Muscle of leg (tissue), 11 donors: ENCODE data around the gene CSTPP1. TPM values are rescaled to one million over a fixed set of nuclear protein-coding genes. Genes with fewer than 3 reads are reported as not detected.

Experiments used
- DNase-seq: peaks from one replicate; pipeline ENCODE4 v3.0.0; 2013
- H3K27ac ChIP-seq: one replicate; pipeline ENCODE4 v1.5.1; 2013; ENCODE audit warnings: mild to moderate bottlenecking, low read length, control low read depth
- H3K27me3 ChIP-seq: one replicate; pipeline ENCODE4 v1.6.1; 2013; ENCODE audit warnings: low read length; ENCODE audit not compliant: control insufficient read depth, insufficient read depth
- H3K36me3 ChIP-seq: one replicate; pipeline ENCODE4 v1.6.1; 2013; ENCODE audit warnings: low read length; ENCODE audit not compliant: control insufficient read depth, insufficient read depth
- H3K4me1 ChIP-seq: one replicate; pipeline ENCODE4 v1.6.1; 2013; ENCODE audit warnings: low read length; ENCODE audit not compliant: control insufficient read depth, insufficient read depth
- H3K4me3 ChIP-seq: one replicate; pipeline ENCODE4 v1.5.1; 2013; ENCODE audit warnings: low read length, control low read depth
- H3K9me3 ChIP-seq: replicated peaks from 2 replicates; pipeline ENCODE4 v1.6.1; 2013; ENCODE audit warnings: low read depth, low read length; ENCODE audit not compliant: control insufficient read depth
- WGBS: methylation state at CpG from one replicate; pipeline ENCODE4 v1.1.5; 2013; ENCODE audit warnings: missing lambda C conversion rate; ENCODE audit not compliant: insufficient coverage; 5-methylcytosine and 5-hydroxymethylcytosine counted together
- polyA plus RNA-seq, 8 donors: library from polyadenylated mRNA; unstranded; fragments of 120-200 nt; gene quantifications; one replicate each; pipeline versions ENCODE4 v1.2.1 to v1.2.3, GENCODE V29; 2013; ENCODE audit warnings: inconsistent platforms in 1 of 8, low replicate concordance in 1 of 8; ENCODE audit not compliant: insufficient read length in 8 of 8, insufficient read depth in 1 of 8
- total RNA-seq: library from RNA; stranded (reverse); fragments of 120-200 nt; gene quantifications from one replicate; pipeline ENCODE4 v1.2.4, GENCODE V29; 2013

CSTPP1 gene
- total and polyA plus RNA-seq, 9 donors, result 14.1 to 23.9 (median 23.1) TPM

GRCh38 chr11:47130543-47130942, 194.0 kb downstream of the CSTPP1 start:
- H3K27me3 ChIP-seq, result no peaks in the 10 kb centered on the region
- no peak for DNase-seq
- 40% methylated on average over 1 of the region's 3 CpGs for WGBS
- H3K9me3 ChIP-seq, result no peaks in the 10 kb centered on the region
- H3K4me1 ChIP-seq, result peaks cover 7% of the 10 kb centered on the region
- no peaks in the 10 kb centered on the region for H3K36me3 ChIP-seq
- H3K27ac ChIP-seq, result no peak overlapping the region
- H3K4me3 ChIP-seq, result no peak overlapping the region

GRCh38 chr11:47131136-47131535, 194.6 kb downstream of the CSTPP1 start:
- Histone ChIP-seq H3K4me1 (peaks cover 7% of the 10 kb centered on the region), H3K27me3 (no peaks in the 10 kb centered on the region), H3K4me3 (no peak overlapping the region), H3K36me3 (no peaks in the 10 kb centered on the region), H3K9me3 (no peaks in the 10 kb centered on the region), H3K27ac (no peak overlapping the region)
- WGBS, result 100% methylated on average over 1 of the region's 2 CpGs
- no peak for DNase-seq

- Histone ChIP-seq H3K9me3 (no peaks in the 10 kb centered on the region), H3K27me3 (no peaks in the 10 kb centered on the region)
These were observed 195.9 kb downstream of the CSTPP1 start for GRCh38 chr11:47132490-47132889.

GRCh38 chr11:47132981-47133380, 196.4 kb downstream of the CSTPP1 start:
- Histone ChIP-seq H3K27ac (no peak overlapping the region), H3K4me3 (no peak overlapping the region), H3K4me1 (peaks cover 7% of the 10 kb centered on the region), H3K9me3 (no peaks in the 10 kb centered on the region), H3K27me3 (no peaks in the 10 kb centered on the region), H3K36me3 (peaks cover 5% of the 10 kb centered on the region)
- DNase-seq, result no peak
- WGBS, result no CpG with 5 or more reads among the region's 1 CpG

More at GRCh38 chr11:47132490-47132889, 195.9 kb downstream of the CSTPP1 start:
- Histone ChIP-seq H3K27ac (no peak overlapping the region), H3K36me3 (no peaks in the 10 kb centered on the region), H3K4me1 (peaks cover 7% of the 10 kb centered on the region), H3K4me3 (no peak overlapping the region)
- no peak for DNase-seq

GRCh38 chr11:47136327-47136726, 199.8 kb downstream of the CSTPP1 start:
- peaks cover 11% of the 10 kb centered on the region for H3K36me3 ChIP-seq
- WGBS, result 67% methylated on average over 1 of the region's 3 CpGs
- H3K27ac ChIP-seq, result no peak overlapping the region

GRCh38 chr11:47136921-47137320, 200.4 kb downstream of the CSTPP1 start:
- Histone ChIP-seq H3K27me3 (no peaks in the 10 kb centered on the region), H3K4me3 (no peak overlapping the region), H3K36me3 (peaks cover 11% of the 10 kb centered on the region), H3K27ac (no peak overlapping the region), H3K9me3 (no peaks in the 10 kb centered on the region), H3K4me1 (no peaks in the 10 kb centered on the region)
- WGBS, result 86% methylated on average over 1 of the region's 3 CpGs
- DNase-seq, result no peak

More at GRCh38 chr11:47136327-47136726, 199.8 kb downstream of the CSTPP1 start:
- Histone ChIP-seq H3K9me3 (no peaks in the 10 kb centered on the region), H3K4me1 (no peaks in the 10 kb centered on the region), H3K4me3 (no peak overlapping the region), H3K27me3 (no peaks in the 10 kb centered on the region)
- DNase-seq, result no peak

GRCh38 chr11:47137476-47137875, 200.9 kb downstream of the CSTPP1 start:
- H3K36me3 ChIP-seq, result peaks cover 11% of the 10 kb centered on the region
- no CpG with 5 or more reads among the region's 2 CpGs for WGBS
- no peaks in the 10 kb centered on the region for H3K9me3 ChIP-seq
- H3K4me3 ChIP-seq, result no peak overlapping the region
- H3K27me3 ChIP-seq, result no peaks in the 10 kb centered on the region
- peaks cover 3% of the 10 kb centered on the region for H3K4me1 ChIP-seq
- DNase-seq, result no peak
- H3K27ac ChIP-seq, result no peak overlapping the region

- no peak overlapping the region for H3K27ac ChIP-seq
- peaks cover 11% of the 10 kb centered on the region for H3K36me3 ChIP-seq
- no peak overlapping the region for H3K4me3 ChIP-seq
- 100% methylated on average over 1 of the region's 4 CpGs for WGBS
- DNase-seq, result no peak
- H3K4me1 ChIP-seq, result peaks cover 19% of the 10 kb centered on the region
- H3K27me3 ChIP-seq, result no peaks in the 10 kb centered on the region
- no peaks in the 10 kb centered on the region for H3K9me3 ChIP-seq
These were observed 203.3 kb downstream of the CSTPP1 start for GRCh38 chr11:47139878-47140277.

GRCh38 chr11:47143322-47143721, 206.8 kb downstream of the CSTPP1 start:
- Histone ChIP-seq H3K27ac (peak overlapping the region; percentile 73), H3K27me3 (no peaks in the 10 kb centered on the region), H3K4me3 (no peak overlapping the region), H3K4me1 (peaks cover 32% of the 10 kb centered on the region), H3K9me3 (no peaks in the 10 kb centered on the region), H3K36me3 (peaks cover 3% of the 10 kb centered on the region)
- WGBS, result 6% methylated on average over 2 of the region's 3 CpGs
- peak; percentile 95 for DNase-seq

GRCh38 chr11:47144541-47144940, 208.0 kb downstream of the CSTPP1 start:
- no peaks in the 10 kb centered on the region for H3K36me3 ChIP-seq
- H3K4me3 ChIP-seq, result no peak overlapping the region
- DNase-seq, result peak; percentile 85
- no peak overlapping the region for H3K27ac ChIP-seq
- H3K4me1 ChIP-seq, result peaks cover 44% of the 10 kb centered on the region
- 50% methylated on average over 2 of the region's 3 CpGs for WGBS
- no peaks in the 10 kb centered on the region for H3K27me3 ChIP-seq
- no peaks in the 10 kb centered on the region for H3K9me3 ChIP-seq

GRCh38 chr11:47147250-47147649, 210.7 kb downstream of the CSTPP1 start:
- Histone ChIP-seq H3K9me3 (no peaks in the 10 kb centered on the region), H3K27me3 (no peaks in the 10 kb centered on the region), H3K4me3 (no peak overlapping the region), H3K27ac (no peak overlapping the region), H3K36me3 (no peaks in the 10 kb centered on the region), H3K4me1 (peaks cover 55% of the 10 kb centered on the region)
- 20% methylated on average over 1 of the region's 2 CpGs for WGBS
- DNase-seq, result no peak
